Measurements from ENCODE around the gene ADM2. TPM values are rescaled to one million over a fixed set of nuclear protein-coding genes. Genes with fewer than 3 reads are reported as not detected.

Gene ADM2, protein sequence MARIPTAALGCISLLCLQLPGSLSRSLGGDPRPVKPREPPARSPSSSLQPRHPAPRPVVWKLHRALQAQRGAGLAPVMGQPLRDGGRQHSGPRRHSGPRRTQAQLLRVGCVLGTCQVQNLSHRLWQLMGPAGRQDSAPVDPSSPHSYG
- 0.31 to 0.77 TPM (median 0.56 TPM) in 5 replicates for total RNA-seq (2022; extraction: Qiagen RNA extraction; ENCODE audit: low read depth)

GRCh38 chr22:50481440-50482106, at the start of gene ADM2:
Gene ADM2, plus strand, starts transcription at chr22:50481543. Its CDS starts 305 bp downstream, at chr22:50481848.

DNA sequence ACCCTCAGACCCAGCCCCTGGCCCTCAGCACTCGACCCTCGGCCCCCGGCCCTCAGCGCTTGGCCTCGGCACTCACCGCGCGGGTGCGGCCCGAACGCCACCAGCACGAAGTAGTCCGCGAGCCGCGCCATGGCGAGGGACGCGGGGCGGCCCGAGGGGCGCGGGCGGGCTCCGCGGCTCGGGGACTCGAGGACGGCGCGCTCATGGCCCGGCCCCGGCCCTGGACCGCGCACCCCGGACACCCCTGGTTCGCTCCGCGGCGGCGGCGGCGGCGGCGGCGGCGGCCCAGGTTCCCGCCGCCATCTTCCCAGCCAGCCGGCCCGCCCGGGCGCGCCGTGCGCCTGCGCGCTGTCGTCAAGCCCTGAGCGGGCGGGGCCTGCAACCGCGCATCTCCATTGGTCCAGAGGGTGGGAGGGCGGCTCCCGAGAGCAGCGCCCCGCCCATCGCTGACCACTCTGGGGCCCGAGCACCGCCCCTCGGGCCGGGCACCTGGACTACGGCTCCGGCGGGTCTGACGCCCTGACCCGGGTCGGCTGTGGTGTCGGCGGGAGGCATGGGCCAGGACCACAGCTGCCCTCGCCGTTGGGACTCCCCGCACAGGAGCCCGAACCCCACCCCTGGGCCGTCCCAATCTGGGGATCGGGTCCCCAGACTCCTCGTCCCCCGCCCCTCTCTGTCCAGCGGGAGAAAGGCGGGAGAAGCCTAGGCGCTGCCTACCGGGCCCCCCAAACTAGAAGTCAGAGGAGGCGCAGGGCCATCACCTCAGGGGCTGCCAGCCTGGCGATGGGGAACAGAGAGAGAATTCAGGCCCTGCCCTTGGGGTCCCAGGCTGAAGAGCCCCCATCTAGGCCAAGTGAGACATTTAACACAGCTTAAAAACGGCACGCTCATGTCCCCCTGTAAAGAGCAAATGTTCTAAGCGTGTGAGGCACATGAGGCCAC, 6.4 kb upstream of the ADM2 start, which contains the start of gene SBF1:
Gene SBF1, minus strand, starts transcription at position 326 of the 942 bp plus-strand sequence. Its CDS starts 195 bp downstream, at position 131.

GRCh38 chr22:50486561-50487289, 5.4 kb downstream of the ADM2 start, which contains the start of gene MIOX:
Gene MIOX, plus strand, starts transcription at chr22:50486859. Its CDS starts 39 bp downstream, at chr22:50486898.

DNA sequence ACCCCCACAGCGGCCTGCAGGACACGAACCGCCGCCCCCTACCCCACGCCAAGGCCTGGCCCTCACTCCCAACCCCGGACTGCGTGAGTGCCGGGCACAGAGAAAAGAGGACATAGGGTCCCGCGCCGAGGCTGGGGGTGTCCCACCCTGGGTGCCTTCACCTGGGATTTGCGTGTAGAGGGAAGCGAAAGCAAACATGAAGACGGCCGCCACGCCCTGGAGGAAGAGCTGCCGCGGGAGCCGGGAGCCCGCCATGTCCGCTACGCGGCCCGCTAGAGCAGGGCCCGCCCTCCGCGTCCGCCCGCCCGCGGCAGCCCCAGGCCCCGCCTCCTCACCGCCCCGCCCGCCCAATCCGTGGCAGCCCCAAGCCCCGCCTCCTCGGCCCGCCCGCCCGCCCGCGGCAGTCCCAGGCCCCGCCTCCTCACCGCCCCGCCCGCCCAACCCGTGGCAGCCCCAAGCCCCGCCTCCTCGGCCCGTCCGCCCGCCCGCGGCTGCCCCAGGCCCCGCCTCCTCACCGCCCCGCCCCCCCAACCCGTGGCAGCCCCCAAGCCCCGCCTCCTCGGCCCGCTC, 26.2 kb downstream of the ADM2 start, which contains the start of gene LMF2:
Gene LMF2, minus strand, starts transcription at position 282 of the 570 bp plus-strand sequence. Its CDS starts 27 bp downstream, at position 255.

DNA sequence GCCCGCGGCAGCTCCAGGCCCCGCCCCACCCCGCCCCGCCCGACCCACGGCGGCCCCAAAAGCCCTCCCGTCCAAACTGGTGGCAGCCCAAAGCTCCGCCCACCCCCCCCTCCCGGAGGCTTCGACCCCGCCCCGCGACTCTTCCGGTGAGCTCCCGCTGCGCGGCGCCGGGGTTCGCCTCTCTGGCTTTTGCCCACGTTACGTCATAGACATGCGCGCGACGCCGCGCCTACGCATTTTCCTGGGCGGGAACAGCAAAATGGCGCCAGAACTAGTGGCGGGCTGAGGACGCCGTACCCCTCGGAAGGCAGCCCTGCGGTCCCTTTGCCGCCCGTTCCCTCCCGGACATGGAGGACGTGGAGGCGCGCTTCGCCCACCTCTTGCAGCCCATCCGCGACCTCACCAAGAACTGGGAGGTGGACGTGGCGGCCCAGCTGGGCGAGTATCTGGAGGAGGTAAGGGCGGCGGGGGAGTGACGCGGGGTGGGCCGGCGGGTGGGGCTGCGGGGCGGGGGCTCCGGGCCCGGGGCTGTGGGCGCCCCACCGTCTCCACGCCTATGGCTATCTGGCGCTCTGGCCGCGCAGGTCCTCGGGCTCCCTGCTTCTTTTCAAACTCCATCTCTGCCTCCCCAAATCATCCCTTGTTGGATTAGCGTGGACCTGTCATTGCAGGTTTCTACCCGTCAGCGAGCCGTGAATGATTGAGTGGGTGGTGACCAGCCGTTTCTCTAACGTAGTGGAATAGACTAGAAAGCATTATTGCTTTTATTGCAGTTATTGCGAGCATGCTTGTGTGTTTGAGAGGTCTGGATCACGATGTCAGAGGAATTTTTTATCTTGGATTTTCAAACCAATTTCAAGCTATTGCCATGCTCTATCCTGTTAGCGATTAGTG, 26.9 kb downstream of the ADM2 start, which contains the start of gene NCAPH2:
Gene NCAPH2, plus strand, starts transcription at position 234 of the 894 bp plus-strand sequence. Its CDS starts 114 bp downstream, at position 348.

GRCh38 chr22:50525104-50525857, 43.9 kb downstream of the ADM2 start, which contains the start of gene SCO2:
Gene SCO2, minus strand, starts transcription at chr22:50525598. Its CDS starts 1,187 bp downstream, at chr22:50524411.

GRCh38 chr22:50529897-50530579, 48.7 kb downstream of the ADM2 start, which contains the start of gene TYMP:
Gene TYMP, minus strand, starts transcription at chr22:50530012. Its CDS starts 303 bp downstream, at chr22:50529709.

Other genes with a start within 250 kb of the ADM2 start
- gene TUBGCP6, start 236.5 kb upstream of the ADM2 start, total RNA-seq (2022; extraction: Qiagen RNA extraction; ENCODE audit: low read depth): 5.7 to 11.4 TPM (median 9.5 TPM) in 5 replicates
- 6.3 to 11.7 TPM (median 9.3 TPM) in 5 replicates for gene HDAC10, start 230.3 kb upstream of the ADM2 start, total RNA-seq (2022; extraction: Qiagen RNA extraction; ENCODE audit: low read depth)
- 17.6 to 25.8 TPM (median 22.1 TPM) in 5 replicates for gene MAPK12, start 219.9 kb upstream of the ADM2 start, total RNA-seq (2022; extraction: Qiagen RNA extraction; ENCODE audit: low read depth)
- gene MAPK11, start 211.2 kb upstream of the ADM2 start, total RNA-seq (2022; extraction: Qiagen RNA extraction; ENCODE audit: low read depth): 4.2 to 7.2 TPM (median 6.6 TPM) in 5 replicates
- 85.8 to 126 TPM (median 108 TPM) in 5 replicates for gene PLXNB2, start 173.9 kb upstream of the ADM2 start, total RNA-seq (2022; extraction: Qiagen RNA extraction; ENCODE audit: low read depth)
- gene DENND6B, start 154.5 kb upstream of the ADM2 start, total RNA-seq (2022; extraction: Qiagen RNA extraction; ENCODE audit: low read depth): 2.1 to 3.3 TPM (median 2.7 TPM) in 5 replicates
- gene PPP6R2, start 138.2 kb upstream of the ADM2 start, total RNA-seq (2022; extraction: Qiagen RNA extraction; ENCODE audit: low read depth): 9.1 to 13.3 TPM (median 12.2 TPM) in 5 replicates
- gene SBF1, start 6.5 kb upstream of the ADM2 start, total RNA-seq (2022; extraction: Qiagen RNA extraction; ENCODE audit: low read depth): 16.2 to 27.1 TPM (median 24.2 TPM) in 5 replicates
- not detected in 5 replicates for gene MIOX, start 5.3 kb downstream of the ADM2 start, total RNA-seq (2022; extraction: Qiagen RNA extraction; ENCODE audit: low read depth)
- 28.1 to 51.7 TPM (median 41.4 TPM) in 5 replicates for gene LMF2, start 26.2 kb downstream of the ADM2 start, total RNA-seq (2022; extraction: Qiagen RNA extraction; ENCODE audit: low read depth)
- gene NCAPH2, start 26.7 kb downstream of the ADM2 start, total RNA-seq (2022; extraction: Qiagen RNA extraction; ENCODE audit: low read depth): 31.1 to 37.8 TPM (median 35.9 TPM) in 5 replicates
- gene SCO2, start 44.1 kb downstream of the ADM2 start, total RNA-seq (2022; extraction: Qiagen RNA extraction; ENCODE audit: low read depth): 4.4 to 8.2 TPM (median 6.7 TPM) in 5 replicates
- 10.8 to 21.9 TPM (median 18.6 TPM) in 5 replicates for gene TYMP, start 48.5 kb downstream of the ADM2 start, total RNA-seq (2022; extraction: Qiagen RNA extraction; ENCODE audit: low read depth)
- 0.03 TPM in 2 of 5 replicates, not detected in the others for gene KLHDC7B, start 64.4 kb downstream of the ADM2 start, total RNA-seq (2022; extraction: Qiagen RNA extraction; ENCODE audit: low read depth)
- gene SYCE3, start 81.4 kb downstream of the ADM2 start, total RNA-seq (2022; extraction: Qiagen RNA extraction; ENCODE audit: low read depth): 0.56 to 0.66 TPM (median 0.58 TPM) in 3 of 5 replicates, not detected in the others
- 7.5 to 14.2 TPM (median 13.8 TPM) in 5 replicates for gene CPT1B, start 96.9 kb downstream of the ADM2 start, total RNA-seq (2022; extraction: Qiagen RNA extraction; ENCODE audit: low read depth)
- 14.3 to 23.0 TPM (median 18.5 TPM) in 5 replicates for gene CHKB, start 101.3 kb downstream of the ADM2 start, total RNA-seq (2022; extraction: Qiagen RNA extraction; ENCODE audit: low read depth)
- gene MAPK8IP2, start 119.2 kb downstream of the ADM2 start, total RNA-seq (2022; extraction: Qiagen RNA extraction; ENCODE audit: low read depth): 2.2 to 4.2 TPM (median 3.8 TPM) in 5 replicates
- gene ARSA, start 146.6 kb downstream of the ADM2 start, total RNA-seq (2022; extraction: Qiagen RNA extraction; ENCODE audit: low read depth): 15.6 to 27.5 TPM (median 19.6 TPM) in 5 replicates
- gene SHANK3, start 191.3 kb downstream of the ADM2 start, total RNA-seq (2022; extraction: Qiagen RNA extraction; ENCODE audit: low read depth): 3.0 to 6.1 TPM (median 4.6 TPM) in 5 replicates

Measured in A549 treated with RU486 at 1 μM for 4 hours (cell line).